Osteoblast (primary cell): ENCODE data around the gene SLCO2B1. TPM values are rescaled to one million over a fixed set of nuclear protein-coding genes. Genes with fewer than 3 reads are reported as not detected.

Experiments
- DNase-seq: peaks from one replicate; pipeline ENCODE4 v3.0.0; 2011; ENCODE audit warnings: low spot score, mixed read lengths; ENCODE audit not compliant: insufficient read length; ENCODE audit errors: missing footprints
- H2AFZ ChIP-seq: 2 replicates; pipeline ENCODE4 v1.6.0; 2011; ENCODE audit warnings: mild to moderate bottlenecking, low read length
- H3K27ac ChIP-seq: 2 replicates; pipeline ENCODE4 v1.5.1; 2011; ENCODE audit warnings: mild to moderate bottlenecking, low read depth, low read length, moderate library complexity
- H3K27me3 ChIP-seq: 2 replicates; pipeline ENCODE4 v1.6.0; 2012; ENCODE audit warnings: mild to moderate bottlenecking, control low read depth, inconsistent platforms, low read length, moderate library complexity; ENCODE audit not compliant: insufficient read depth
- H3K36me3 ChIP-seq: 2 replicates; pipeline ENCODE4 v1.5.1; 2011; ENCODE audit warnings: mild to moderate bottlenecking, low read length, control low read depth, moderate library complexity; ENCODE audit not compliant: insufficient read depth
- H3K4me1 ChIP-seq: 2 replicates; pipeline ENCODE4 v1.5.1; 2011; ENCODE audit warnings: mild to moderate bottlenecking, low read length, control low read depth, moderate library complexity; ENCODE audit not compliant: insufficient read depth
- H3K4me2 ChIP-seq: 2 replicates; pipeline ENCODE4 v1.6.0; 2011; ENCODE audit warnings: mild to moderate bottlenecking, low read length; ENCODE audit not compliant: insufficient read depth
- H3K4me3 ChIP-seq: fragments of 200-600 bp; sonication (generic); 3 replicates; pipeline ENCODE4 v1.5.1; 2012; ENCODE audit warnings: mild to moderate bottlenecking, low read length, inconsistent platforms; ENCODE audit not compliant: insufficient read depth
- H3K79me2 ChIP-seq: 2 replicates; pipeline ENCODE4 v1.6.0; 2012; ENCODE audit warnings: mild to moderate bottlenecking, low read length, control low read depth, inconsistent platforms; ENCODE audit not compliant: insufficient read depth
- H3K9me3 ChIP-seq: 2 replicates; pipeline ENCODE4 v1.5.1; 2011; ENCODE audit warnings: low read depth, low read length, control low read depth
- H4K20me1 ChIP-seq: 2 replicates; pipeline ENCODE4 v1.6.0; 2012; ENCODE audit warnings: mild to moderate bottlenecking, low read length, control low read depth; ENCODE audit not compliant: insufficient read depth
- CTCF ChIP-seq: IDR thresholded peaks from 2 replicates; pipeline ENCODE4 v1.5.1; 2011; ENCODE audit warnings: mild to moderate bottlenecking, low read depth, low read length, moderate library complexity; ENCODE audit errors: extremely low read depth
- total RNA-seq: library from RNA; depleted of rRNA; stranded (reverse); fragments of >200 nt; gene quantifications from 2 replicates; pipeline ENCODE4 v1.2.3, GENCODE V29; 2012

Gene SLCO2B1
- total RNA-seq, 1 donor, result 0.72 TPM

GRCh38 chr11:75244052-75244814, 93.3 kb downstream of the SLCO2B1 start:
- Histone ChIP-seq H3K4me3 (no peak overlapping the region), H3K4me1 (peaks cover 5% of the 10 kb centered on the region), H4K20me1 (no peaks in the 10 kb centered on the region), H3K27me3 (peaks cover 56% of the 10 kb centered on the region), H3K27ac (no peak overlapping the region), H3K36me3 (no peaks in the 10 kb centered on the region), H2AFZ (no peak overlapping the region), H3K79me2 (no peaks in the 10 kb centered on the region), H3K4me2 (no peak overlapping the region), H3K9me3 (no peaks in the 10 kb centered on the region)
- TF ChIP-seq CTCF, result no peak
- DNase-seq, result peak; percentile 36

- Histone ChIP-seq H3K27ac (no peak overlapping the region), H3K79me2 (no peaks in the 10 kb centered on the region), H3K27me3 (peaks cover 43% of the 10 kb centered on the region), H2AFZ (no peak overlapping the region), H3K9me3 (no peaks in the 10 kb centered on the region), H4K20me1 (no peaks in the 10 kb centered on the region), H3K4me2 (no peak overlapping the region), H3K36me3 (no peaks in the 10 kb centered on the region), H3K4me3 (no peak overlapping the region), H3K4me1 (peaks cover 5% of the 10 kb centered on the region)
- TF ChIP-seq CTCF, result no peak
- peak; percentile 80 for DNase-seq
Observed at GRCh38 chr11:75245356-75246005, 94.6 kb downstream of the SLCO2B1 start.

GRCh38 chr11:75246006-75246670, 95.2 kb downstream of the SLCO2B1 start:
- H3K9me3 ChIP-seq, result no peaks in the 10 kb centered on the region
- DNase-seq, result peak; percentile 44
- H3K36me3 ChIP-seq, result no peaks in the 10 kb centered on the region
- no peaks in the 10 kb centered on the region for H4K20me1 ChIP-seq
- H3K4me3 ChIP-seq, result no peak overlapping the region
- H3K27me3 ChIP-seq, result peaks cover 40% of the 10 kb centered on the region
- no peaks in the 10 kb centered on the region for H3K79me2 ChIP-seq
- no peak overlapping the region for H3K27ac ChIP-seq
- no peak for TF ChIP-seq CTCF
- no peak overlapping the region for H3K4me2 ChIP-seq
- no peak overlapping the region for H2AFZ ChIP-seq
- H3K4me1 ChIP-seq, result peaks cover 5% of the 10 kb centered on the region
